SK-N-SH treated with all-trans-retinoic acid at 6 μM for 48 hours (cell line): Measurements from ENCODE around the gene PAK5.

Source experiments
- ATAC-seq: fragments of 200-7000 bp; cut with Tn5 transposase; 3 replicates; pipeline ENCODE4 v1.9.1; 2020; ENCODE audit warnings: mild to moderate bottlenecking, moderate library complexity
- ARNTL ChIP-seq: fragments of 450-650 bp; formaldehyde crosslinking; IDR thresholded peaks from 2 replicates; pipeline ENCODE4 v1.5.0; 2020; ENCODE audit warnings: low read depth, mild to moderate bottlenecking, moderate library complexity, borderline replicate concordance
- BACH2 ChIP-seq: fragments of 250-450 bp; sonication (Bioruptor Pico); IDR thresholded peaks from 2 replicates; pipeline ENCODE4 v1.9.0; 2021; ENCODE audit warnings: mild to moderate bottlenecking, borderline replicate concordance
- CREB5 ChIP-seq: fragments of 250-450 bp; sonication (Bioruptor Pico); IDR thresholded peaks from 2 replicates; pipeline ENCODE4 v1.5.1; 2020; ENCODE audit warnings: low read depth, mild to moderate bottlenecking, moderate library complexity
- ESRRG ChIP-seq: fragments of 250-450 bp; sonication (Bioruptor Pico); IDR thresholded peaks from 2 replicates; pipeline ENCODE4 v1.6.1; 2021; ENCODE audit warnings: mild to moderate bottlenecking
- GLIS3 ChIP-seq: fragments of 250-450 bp; sonication (Bioruptor Pico); IDR thresholded peaks from 2 replicates; pipeline ENCODE4 v1.5.0; 2020; ENCODE audit warnings: mild to moderate bottlenecking, moderate library complexity
- ISL1 ChIP-seq: fragments of 250-450 bp; sonication (Bioruptor Pico); IDR thresholded peaks from 2 replicates; pipeline ENCODE4 v2.1.2; 2022; ENCODE audit warnings: mild to moderate bottlenecking, moderate library complexity
- OSR1 ChIP-seq: fragments of 250-450 bp; sonication (Bioruptor Pico); IDR thresholded peaks from 2 replicates; pipeline ENCODE4 v1.8.0; 2022; ENCODE audit warnings: moderate library complexity, mild to moderate bottlenecking, inconsistent platforms
- PATZ1 ChIP-seq: fragments of 250-450 bp; sonication (Bioruptor Pico); IDR thresholded peaks from 2 replicates; pipeline ENCODE4 v1.8.0; 2020; ENCODE audit warnings: mild to moderate bottlenecking, moderate library complexity, borderline replicate concordance
- PPARA ChIP-seq: fragments of 250-450 bp; sonication (Bioruptor Pico); IDR thresholded peaks from 2 replicates; pipeline ENCODE4 v1.5.0; 2020; ENCODE audit warnings: mild to moderate bottlenecking, borderline replicate concordance
- RARB ChIP-seq: fragments of 250-450 bp; sonication (Bioruptor Pico); IDR thresholded peaks from 2 replicates; pipeline ENCODE4 v1.8.0; 2021; ENCODE audit warnings: mild to moderate bottlenecking, moderate library complexity
- TCF4 ChIP-seq: fragments of 250-450 bp; sonication (Bioruptor Pico); IDR thresholded peaks from 2 replicates; pipeline ENCODE4 v1.8.0; 2021; ENCODE audit warnings: mild to moderate bottlenecking, moderate library complexity, borderline replicate concordance
- ZFP3 ChIP-seq: fragments of 250-450 bp; sonication (Bioruptor Pico); IDR thresholded peaks from 2 replicates; pipeline ENCODE4 v1.5.0; 2020; ENCODE audit warnings: mild to moderate bottlenecking, moderate library complexity
- ZFP30 ChIP-seq: fragments of 450-650 bp; formaldehyde crosslinking; IDR thresholded peaks from 2 replicates; pipeline ENCODE4 v1.5.0; 2022; ENCODE audit warnings: mild to moderate bottlenecking, moderate library complexity
- ZNF565 ChIP-seq: fragments of 450-650 bp; formaldehyde crosslinking; conservative IDR thresholded peaks from 2 replicates; pipeline ENCODE4 v1.5.0; 2020; ENCODE audit warnings: low read depth, mild to moderate bottlenecking, moderate library complexity
- ZNF70 ChIP-seq: fragments of 450-650 bp; formaldehyde crosslinking; IDR thresholded peaks from 2 replicates; pipeline ENCODE4 v1.5.0; 2020; ENCODE audit warnings: mild to moderate bottlenecking, moderate library complexity
- TF ChIP-seq, protein P1 (sequence below): fragments of 250-450 bp; sonication (Bioruptor Pico); IDR thresholded peaks from 2 replicates; pipeline ENCODE4 v1.5.0; 2020; ENCODE audit warnings: mild to moderate bottlenecking, moderate library complexity
- TF ChIP-seq, protein P2 (sequence below): fragments of 250-450 bp; sonication (Bioruptor Pico); IDR thresholded peaks from 2 replicates; pipeline ENCODE4 v1.5.1; 2021; ENCODE audit warnings: mild to moderate bottlenecking, moderate library complexity

PAK5 gene

DNA sequence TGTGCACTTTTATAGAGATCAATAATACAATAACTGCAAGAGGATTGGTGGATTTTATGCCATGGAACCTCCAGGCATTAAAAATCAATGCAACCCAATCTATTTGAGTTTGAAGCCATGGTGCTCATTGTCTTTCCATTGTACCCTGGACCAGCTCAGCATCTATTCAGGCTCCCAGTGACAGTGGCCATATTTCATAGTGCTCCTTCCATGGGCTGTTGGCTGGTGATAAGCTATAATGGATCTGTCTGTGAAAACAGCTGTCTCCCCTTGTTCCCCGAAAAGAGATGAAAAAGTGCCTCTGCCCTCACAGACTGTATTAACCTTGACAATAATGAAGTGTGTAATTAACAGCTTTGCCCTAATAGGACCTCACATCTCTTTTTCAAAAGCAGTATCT lies 250.2 kb downstream of the PAK5 start:
- no peak for TF ChIP-seq ZNF565 (CRISPR knock-in tag)
- no peak for TF ChIP-seq TCF4 (CRISPR knock-in tag)
- TF ChIP-seq ESRRG (CRISPR knock-in tag): no peak
- TF ChIP-seq, protein P1, sequence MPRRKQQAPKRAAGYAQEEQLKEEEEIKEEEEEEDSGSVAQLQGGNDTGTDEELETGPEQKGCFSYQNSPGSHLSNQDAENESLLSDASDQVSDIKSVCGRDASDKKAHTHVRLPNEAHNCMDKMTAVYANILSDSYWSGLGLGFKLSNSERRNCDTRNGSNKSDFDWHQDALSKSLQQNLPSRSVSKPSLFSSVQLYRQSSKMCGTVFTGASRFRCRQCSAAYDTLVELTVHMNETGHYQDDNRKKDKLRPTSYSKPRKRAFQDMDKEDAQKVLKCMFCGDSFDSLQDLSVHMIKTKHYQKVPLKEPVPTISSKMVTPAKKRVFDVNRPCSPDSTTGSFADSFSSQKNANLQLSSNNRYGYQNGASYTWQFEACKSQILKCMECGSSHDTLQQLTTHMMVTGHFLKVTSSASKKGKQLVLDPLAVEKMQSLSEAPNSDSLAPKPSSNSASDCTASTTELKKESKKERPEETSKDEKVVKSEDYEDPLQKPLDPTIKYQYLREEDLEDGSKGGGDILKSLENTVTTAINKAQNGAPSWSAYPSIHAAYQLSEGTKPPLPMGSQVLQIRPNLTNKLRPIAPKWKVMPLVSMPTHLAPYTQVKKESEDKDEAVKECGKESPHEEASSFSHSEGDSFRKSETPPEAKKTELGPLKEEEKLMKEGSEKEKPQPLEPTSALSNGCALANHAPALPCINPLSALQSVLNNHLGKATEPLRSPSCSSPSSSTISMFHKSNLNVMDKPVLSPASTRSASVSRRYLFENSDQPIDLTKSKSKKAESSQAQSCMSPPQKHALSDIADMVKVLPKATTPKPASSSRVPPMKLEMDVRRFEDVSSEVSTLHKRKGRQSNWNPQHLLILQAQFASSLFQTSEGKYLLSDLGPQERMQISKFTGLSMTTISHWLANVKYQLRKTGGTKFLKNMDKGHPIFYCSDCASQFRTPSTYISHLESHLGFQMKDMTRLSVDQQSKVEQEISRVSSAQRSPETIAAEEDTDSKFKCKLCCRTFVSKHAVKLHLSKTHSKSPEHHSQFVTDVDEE (CRISPR knock-in tag): no peak
- no peak for TF ChIP-seq ZFP3 (CRISPR knock-in tag)
- no peak for TF ChIP-seq ZFP30 (CRISPR knock-in tag)
- TF ChIP-seq OSR1 (CRISPR knock-in tag): no peak
- no peak for TF ChIP-seq ZNF70 (CRISPR knock-in tag)
- TF ChIP-seq CREB5: no peak
- TF ChIP-seq GLIS3: no peak
- TF ChIP-seq BACH2 (CRISPR knock-in tag): no peak
- no peak for TF ChIP-seq RARB (CRISPR knock-in tag)
- no peak for TF ChIP-seq PPARA
- no peak for ATAC-seq

DNA sequence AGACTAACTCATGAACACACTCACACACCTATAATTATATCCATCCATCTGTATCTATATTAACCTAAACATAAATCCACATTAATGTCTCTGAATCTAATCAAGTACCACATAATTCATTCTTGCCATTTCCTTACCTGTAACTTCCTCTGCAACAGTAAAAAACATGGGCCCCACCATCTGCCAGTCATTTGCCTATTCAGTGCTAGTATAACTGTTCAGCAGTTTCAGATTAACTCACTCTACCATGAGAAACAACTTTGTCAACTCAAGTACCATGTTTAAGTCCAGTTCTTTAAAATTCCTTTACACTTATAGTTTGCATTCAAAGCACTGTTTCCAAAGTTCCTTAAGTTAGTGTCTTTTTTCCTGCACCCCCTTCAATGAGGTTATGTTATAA lies 255.7 kb downstream of the PAK5 start:
- no peak for ATAC-seq
- TF ChIP-seq CREB5 (no peak), GLIS3 (no peak), TCF4 (CRISPR knock-in tag) (no peak), BACH2 (CRISPR knock-in tag) (no peak)
- TF ChIP-seq, all 23 proteins: peak for 0

- no peak for TF ChIP-seq RARB (CRISPR knock-in tag)
- TF ChIP-seq ZFP3 (CRISPR knock-in tag): no peak
- no peak for TF ChIP-seq BACH2 (CRISPR knock-in tag)
- no peak for TF ChIP-seq ZNF70 (CRISPR knock-in tag)
- TF ChIP-seq ISL1: no peak
- no peak for TF ChIP-seq GLIS3
- TF ChIP-seq ARNTL (CRISPR knock-in tag): no peak
- TF ChIP-seq PATZ1 (CRISPR knock-in tag): no peak
- TF ChIP-seq, protein P2, sequence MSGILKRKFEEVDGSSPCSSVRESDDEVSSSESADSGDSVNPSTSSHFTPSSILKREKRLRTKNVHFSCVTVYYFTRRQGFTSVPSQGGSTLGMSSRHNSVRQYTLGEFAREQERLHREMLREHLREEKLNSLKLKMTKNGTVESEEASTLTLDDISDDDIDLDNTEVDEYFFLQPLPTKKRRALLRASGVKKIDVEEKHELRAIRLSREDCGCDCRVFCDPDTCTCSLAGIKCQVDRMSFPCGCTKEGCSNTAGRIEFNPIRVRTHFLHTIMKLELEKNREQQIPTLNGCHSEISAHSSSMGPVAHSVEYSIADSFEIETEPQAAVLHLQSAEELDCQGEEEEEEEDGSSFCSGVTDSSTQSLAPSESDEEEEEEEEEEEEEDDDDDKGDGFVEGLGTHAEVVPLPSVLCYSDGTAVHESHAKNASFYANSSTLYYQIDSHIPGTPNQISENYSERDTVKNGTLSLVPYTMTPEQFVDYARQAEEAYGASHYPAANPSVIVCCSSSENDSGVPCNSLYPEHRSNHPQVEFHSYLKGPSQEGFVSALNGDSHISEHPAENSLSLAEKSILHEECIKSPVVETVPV (CRISPR knock-in tag): no peak
- TF ChIP-seq, protein P1 (CRISPR knock-in tag): no peak
- no peak for TF ChIP-seq ZFP30 (CRISPR knock-in tag)
- ATAC-seq: no peak
Observed at GRCh38 chr20:9582137-9582536, 256.7 kb downstream of the PAK5 start.
